EH (cell line): Measurements from ENCODE around the gene WSCD2.

ENCODE experiments used
- DNase-seq: peaks from one replicate; pipeline ENCODE4 v3.0.0-alpha.2; 2015; ENCODE audit warnings: low read depth

The WSCD2 gene

GRCh38 chr12:108129017-108129812 lies at the start of gene WSCD2:
WSCD2 (plus strand) TSS chr12:108129288; CDS start chr12:108195833, 66,545 bp downstream.
- DNase-seq: peak; percentile 20

GRCh38 chr12:108079721-108080120 lies 49.4 kb upstream of the WSCD2 start:
- DNase-seq: no peak

GRCh38 chr12:108080363-108080762 lies 48.7 kb upstream of the WSCD2 start:
- DNase-seq: no peak

GRCh38 chr12:108082485-108082884 lies 46.6 kb upstream of the WSCD2 start:
- no peak for DNase-seq

GRCh38 chr12:108087900-108088299 lies 41.2 kb upstream of the WSCD2 start:
- no peak for DNase-seq

GRCh38 chr12:108090107-108090899 lies 38.8 kb upstream of the WSCD2 start:
- no peak for DNase-seq

- no peak for DNase-seq
Observed at GRCh38 chr12:108090932-108091678, 38.0 kb upstream of the WSCD2 start.

- no peak for DNase-seq
Observed at GRCh38 chr12:108091679-108092051, 37.4 kb upstream of the WSCD2 start.

GRCh38 chr12:108093209-108093608 lies 35.9 kb upstream of the WSCD2 start:
- DNase-seq: no peak

GRCh38 chr12:108094056-108094649 lies 34.9 kb upstream of the WSCD2 start:
- DNase-seq: no peak

- no peak for DNase-seq
Observed at GRCh38 chr12:108097160-108097911, 31.8 kb upstream of the WSCD2 start.

GRCh38 chr12:108098374-108098773 lies 30.7 kb upstream of the WSCD2 start:
- DNase-seq: no peak

GRCh38 chr12:108099073-108099472 lies 30.0 kb upstream of the WSCD2 start:
- DNase-seq: no peak

- no peak for DNase-seq
Observed at GRCh38 chr12:108099778-108100489, 29.2 kb upstream of the WSCD2 start.

- DNase-seq: no peak
Observed at GRCh38 chr12:108101605-108102175, 27.4 kb upstream of the WSCD2 start.

GRCh38 chr12:108102363-108102762 lies 26.7 kb upstream of the WSCD2 start:
- no peak for DNase-seq

GRCh38 chr12:108103087-108103486 lies 26.0 kb upstream of the WSCD2 start:
- no peak for DNase-seq

- no peak for DNase-seq
Observed at GRCh38 chr12:108103517-108103916, 25.6 kb upstream of the WSCD2 start.

GRCh38 chr12:108104657-108105056 lies 24.4 kb upstream of the WSCD2 start:
- no peak for DNase-seq

GRCh38 chr12:108106599-108106998 lies 22.5 kb upstream of the WSCD2 start:
- no peak for DNase-seq
